ENCODE data around the gene UEVLD. TPM values are rescaled to one million over a fixed set of nuclear protein-coding genes. Genes with fewer than 3 reads are reported as not detected.

UEVLD gene
- total and polyA plus RNA-seq, 4 donors: 5.7 to 15.5 (median 6.7) TPM

GRCh38 chr11:18485913-18486528 is 102.5 kb downstream of the UEVLD start:
- WGBS: 96% methylated on average over 8 of the region's 8 CpGs
- DNase-seq (ENCODE audit: low spot score): no peak
- no peaks in the 10 kb centered on the region for H3K9me3 ChIP-seq (ENCODE audit: control insufficient read depth in 4 of 4, low read length in 3 of 4)
- TF ChIP-seq SP1 (IDR thresholded peaks at IDR 0.05) (no peak), JUND (IDR thresholded peaks at IDR 0.05) (no peak), ATF3 (IDR thresholded peaks at IDR 0.05) (no peak), ZBTB33 (IDR thresholded peaks at IDR 0.05) (no peak), RAD21 (IDR thresholded peaks at IDR 0.05) (no peak)
- no peaks in the 10 kb centered on the region for H3K27me3 ChIP-seq (ENCODE audit: control insufficient read depth in 4 of 4, insufficient read depth in 4 of 4, low read length in 3 of 4)
- H3K9ac ChIP-seq (ENCODE audit: low read depth in 1 of 2, low read length in 2 of 2): no peak overlapping the region
- H3K4me1 ChIP-seq (ENCODE audit: control insufficient read depth in 4 of 4, insufficient read depth in 4 of 4, low read length in 3 of 4): no peaks in the 10 kb centered on the region
- H3K27ac ChIP-seq (ENCODE audit: low read depth in 1 of 2, low read length in 2 of 2): no peak overlapping the region
- no peak overlapping the region for H3K4me3 ChIP-seq (ENCODE audit: low read depth in 1 of 3, low read length in 3 of 3)
- H3K36me3 ChIP-seq (ENCODE audit: control insufficient read depth in 4 of 4, insufficient read depth in 3 of 4, low read depth in 1 of 4, low read length in 3 of 4): peaks cover 2 to 54% (median 42%) of the 10 kb centered on the region in 4 donors

Other genes starting within 250 kb of the UEVLD start
- gene LDHA, start 194.2 kb downstream of the UEVLD start, total RNA-seq: 100 to 1,000 TPM; 215 to 799 TPM
- 100 to 1,000 TPM; 491 to 911 TPM for gene LDHA, start 194.2 kb downstream of the UEVLD start, polyA plus RNA-seq
- gene LDHC, start 176.4 kb downstream of the UEVLD start, total RNA-seq: under 1 TPM in 1 of 2 donors, not detected in 1; 0.14 TPM
- gene LDHC, start 176.4 kb downstream of the UEVLD start, polyA plus RNA-seq: 1 to 10 TPM; 1.1 to 2.6 TPM
- gene LDHAL6A, start 132.9 kb downstream of the UEVLD start, total RNA-seq: not detected
- under 1 TPM in 1 of 2 donors, not detected in 1; 0.28 TPM for gene LDHAL6A, start 132.9 kb downstream of the UEVLD start, polyA plus RNA-seq
- 10 to 100 TPM; 41.1 to 53.1 TPM for gene TSG101, start 61.8 kb downstream of the UEVLD start, total RNA-seq
- 10 to 100 TPM; 29.7 to 34.6 TPM for gene TSG101, start 61.8 kb downstream of the UEVLD start, polyA plus RNA-seq
- under 1 TPM in 1 of 2 donors, not detected in 1; 0.08 TPM for gene MISFA, start 11.1 kb upstream of the UEVLD start, total RNA-seq
- gene MISFA, start 11.1 kb upstream of the UEVLD start, polyA plus RNA-seq: under 1 TPM; 0.05 to 0.82 TPM
- gene SPTY2D1, start 45.6 kb upstream of the UEVLD start, total RNA-seq: 10 to 100 TPM in 1 of 2 donors, 1 to 10 TPM in 1; 9.9 to 11.8 TPM
- gene SPTY2D1, start 45.6 kb upstream of the UEVLD start, polyA plus RNA-seq: 1 to 10 TPM; 3.0 to 4.7 TPM
- gene TMEM86A, start 110.0 kb upstream of the UEVLD start, total RNA-seq: 1 to 10 TPM; 2.0 to 2.7 TPM
- gene TMEM86A, start 110.0 kb upstream of the UEVLD start, polyA plus RNA-seq: 1 to 10 TPM; 1.8 to 2.1 TPM
- gene IGSF22, start 137.5 kb upstream of the UEVLD start, total RNA-seq: not detected
- gene IGSF22, start 137.5 kb upstream of the UEVLD start, polyA plus RNA-seq: under 1 TPM; 0.12 to 0.26 TPM
- gene PTPN5, start 203.1 kb upstream of the UEVLD start, total RNA-seq: not detected
- not detected for gene PTPN5, start 203.1 kb upstream of the UEVLD start, polyA plus RNA-seq